GM23338 (cell line): ENCODE data around the gene GADL1. TPM values are rescaled to one million over a fixed set of nuclear protein-coding genes. Genes with fewer than 3 reads are reported as not detected.

Source experiments
- ATAC-seq: fragments of 200-7000 bp; cut with Tn5 transposase; 3 replicates; pipeline ENCODE4 v1.9.1; 2020
- DNase-seq: peaks from one replicate; pipeline ENCODE4 v3.0.0-alpha.2; 2015; ENCODE audit warnings: low spot score
- H2AFZ ChIP-seq: fragments of 200-600 bp; sonication (generic); 2 replicates; pipeline ENCODE4 v1.8.0; 2016; ENCODE audit warnings: antibody characterized with exemption, mild to moderate bottlenecking, moderate library complexity
- H3F3A ChIP-seq: fragments of 200-600 bp; sonication (generic); replicated peaks from 2 replicates; pipeline ENCODE4 v1.8.0; 2017; ENCODE audit warnings: antibody characterized with exemption, mixed run types, low read depth
- H3K27ac ChIP-seq: fragments of 200-600 bp; sonication (generic); 2 replicates; pipeline ENCODE4 v1.6.1; 2016; ENCODE audit warnings: low read depth
- H3K27me3 ChIP-seq: fragments of 200-600 bp; sonication (generic); 2 replicates; pipeline ENCODE4 v1.8.0; 2016; ENCODE audit warnings: mild to moderate bottlenecking, mixed run types, moderate library complexity; ENCODE audit not compliant: insufficient read depth
- H3K36me3 ChIP-seq: fragments of 200-600 bp; sonication (generic); 2 replicates; pipeline ENCODE4 v1.8.0; 2016; ENCODE audit warnings: mild to moderate bottlenecking; ENCODE audit not compliant: insufficient read depth
- H3K4me1 ChIP-seq: fragments of 200-600 bp; sonication (generic); 2 replicates; pipeline ENCODE4 v1.8.0; 2016; ENCODE audit warnings: mild to moderate bottlenecking, moderate library complexity; ENCODE audit not compliant: insufficient read depth
- H3K4me2 ChIP-seq: fragments of 200-600 bp; sonication (generic); 2 replicates; pipeline ENCODE4 v1.7.1; 2017; ENCODE audit warnings: mixed run types
- H3K4me3 ChIP-seq: fragments of 200-600 bp; sonication (generic); 2 replicates; pipeline ENCODE4 v1.6.1; 2016; ENCODE audit warnings: mixed run types
- H3K79me2 ChIP-seq: fragments of 200-600 bp; sonication (generic); replicated peaks from 2 replicates; pipeline ENCODE4 v1.8.0; 2017; ENCODE audit warnings: mild to moderate bottlenecking; ENCODE audit not compliant: insufficient read depth
- H3K9me2 ChIP-seq: fragments of 200-600 bp; sonication (generic); 2 replicates; pipeline ENCODE4 v1.8.0; 2017; ENCODE audit not compliant: insufficient read depth
- H4K20me1 ChIP-seq: fragments of 200-600 bp; sonication (generic); replicated peaks from 2 replicates; pipeline ENCODE4 v1.8.0; 2017; ENCODE audit warnings: mild to moderate bottlenecking; ENCODE audit not compliant: insufficient read depth
- H3K27ac Mint-ChIP-seq: 2 replicates; pipeline ENCODE4 v1.8.0; 2020; ENCODE audit warnings: inconsistent platforms, mild to moderate bottlenecking, moderate library complexity, mixed read lengths
- H3K27me3 Mint-ChIP-seq: 3 replicates; pipeline ENCODE4 v1.8.0; 2022; ENCODE audit warnings: low read depth, mild to moderate bottlenecking, moderate library complexity, mixed read lengths, inconsistent platforms; ENCODE audit not compliant: insufficient read depth, poor library complexity
- H3K36me3 Mint-ChIP-seq: 3 replicates; pipeline ENCODE4 v1.8.0; 2021; ENCODE audit warnings: low read depth, mild to moderate bottlenecking, inconsistent platforms, moderate library complexity, mixed read lengths
- H3K4me1 Mint-ChIP-seq: 3 replicates; pipeline ENCODE4 v1.8.0; 2020; ENCODE audit warnings: mild to moderate bottlenecking, inconsistent platforms, mixed read lengths
- H3K4me3 Mint-ChIP-seq: 3 replicates; pipeline ENCODE4 v1.8.0; 2021; ENCODE audit warnings: moderate library complexity, mild to moderate bottlenecking, inconsistent platforms, mixed read lengths
- H3K9me3 Mint-ChIP-seq: 3 replicates; pipeline ENCODE4 v1.8.0; 2020; ENCODE audit warnings: moderate library complexity, mild to moderate bottlenecking, inconsistent platforms, mixed read lengths
- JUNB ChIP-seq: IDR thresholded peaks from one replicate; pipeline ENCODE4 v1.6.1; 2016; ENCODE audit warnings: antibody characterized with exemption; ENCODE audit not compliant: unreplicated experiment
- polyA plus RNA-seq: library from polyadenylated mRNA; unstranded; fragments of >200 nt; fragmentation: Nextera tagmentation; extraction: Ambion mirVana; gene quantifications from 2 replicates; pipeline ENCODE4 v1.2.1, GENCODE V29; 2016
- total RNA-seq: library from RNA; depleted of rRNA; stranded (reverse); fragments of >200 nt; shearing (Covaris generic); gene quantifications from 2 replicates; pipeline ENCODE4 v1.2.3, GENCODE V29; 2014
- TF ChIP-seq, protein P1 (sequence below): IDR thresholded peaks from one replicate; pipeline ENCODE4 v1.6.1; 2018; ENCODE audit warnings: antibody characterized with exemption; ENCODE audit not compliant: unreplicated experiment
- TF ChIP-seq, protein P2 (sequence below): IDR thresholded peaks from 2 replicates; pipeline ENCODE4 v1.6.1; 2016; ENCODE audit warnings: antibody characterized with exemption
- TF ChIP-seq, protein P3 (sequence below): fragments of 250-450 bp; sonication (Bioruptor Pico); IDR thresholded peaks from 2 replicates; pipeline ENCODE4 v1.5.0; 2020; ENCODE audit warnings: mild to moderate bottlenecking, moderate library complexity
- TF ChIP-seq, protein P4 (sequence below), 2 experiments: fragments of 200-600 bp in 1 of 2; sonication (generic) in 1 of 2; conservative IDR thresholded peaks; 2 replicates each; pipeline versions ENCODE4 v1.5.1 to v1.6.1; 2016 to 2017; ENCODE audit warnings: antibody characterized with exemption in 2 of 2, low read depth in 2 of 2, mild to moderate bottlenecking in 2 of 2, moderate library complexity in 1 of 2

Gene GADL1
- total and polyA plus RNA-seq, 2 experiments from 2014 or later, result 0.35 to 0.50 TPM

DNA sequence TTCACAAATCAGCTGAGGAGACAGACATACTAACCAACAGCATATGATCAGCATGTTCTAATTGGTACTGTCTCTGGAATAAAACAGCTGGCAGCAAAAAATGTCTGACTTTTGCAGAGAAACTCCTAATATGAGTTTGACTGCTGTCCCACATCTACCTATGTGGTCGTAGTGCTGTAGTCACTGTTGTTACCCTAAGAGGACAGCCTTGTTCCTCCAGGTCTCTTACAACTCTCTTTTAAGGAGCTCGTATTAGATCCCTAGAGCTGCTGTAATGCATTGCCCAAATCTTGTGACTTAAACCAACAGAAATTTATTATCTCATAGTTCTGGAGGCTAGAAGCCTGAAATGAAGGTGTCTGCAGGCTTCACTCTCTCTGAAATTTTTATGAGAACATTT is 195.9 kb downstream of the GADL1 start:
- Mint-ChIP-seq H3K4me1 (peaks cover 33% of the 10 kb centered on the region), H3K27me3 (peaks cover 2% of the 10 kb centered on the region), H3K36me3 (peaks cover 42% of the 10 kb centered on the region), H3K9me3 (peaks cover 27% of the 10 kb centered on the region), H3K27ac (no peak overlapping the region), H3K4me3 (no peak overlapping the region)
- Histone ChIP-seq H3K4me2 (no peak overlapping the region), H2AFZ (no peak overlapping the region), H3F3A (0 out of 2 replicates have a peak, but pooled peaks cover 5% of the 10 kb centered on the region), H3K27me3 (no peaks in the 10 kb centered on the region), H3K79me2 (no peaks in the 10 kb centered on the region), H4K20me1 (no peaks in the 10 kb centered on the region), H3K27ac (no peak overlapping the region), H3K4me1 (peaks cover 30% of the 10 kb centered on the region), H3K9me2 (peaks cover 12% of the 10 kb centered on the region; the same call in 1 of the 2 replicates), H3K36me3 (peaks cover 4% of the 10 kb centered on the region), H3K4me3 (no peak overlapping the region)
- DNase-seq (no peak), ATAC-seq (no peak)
- TF ChIP-seq, protein P1, sequence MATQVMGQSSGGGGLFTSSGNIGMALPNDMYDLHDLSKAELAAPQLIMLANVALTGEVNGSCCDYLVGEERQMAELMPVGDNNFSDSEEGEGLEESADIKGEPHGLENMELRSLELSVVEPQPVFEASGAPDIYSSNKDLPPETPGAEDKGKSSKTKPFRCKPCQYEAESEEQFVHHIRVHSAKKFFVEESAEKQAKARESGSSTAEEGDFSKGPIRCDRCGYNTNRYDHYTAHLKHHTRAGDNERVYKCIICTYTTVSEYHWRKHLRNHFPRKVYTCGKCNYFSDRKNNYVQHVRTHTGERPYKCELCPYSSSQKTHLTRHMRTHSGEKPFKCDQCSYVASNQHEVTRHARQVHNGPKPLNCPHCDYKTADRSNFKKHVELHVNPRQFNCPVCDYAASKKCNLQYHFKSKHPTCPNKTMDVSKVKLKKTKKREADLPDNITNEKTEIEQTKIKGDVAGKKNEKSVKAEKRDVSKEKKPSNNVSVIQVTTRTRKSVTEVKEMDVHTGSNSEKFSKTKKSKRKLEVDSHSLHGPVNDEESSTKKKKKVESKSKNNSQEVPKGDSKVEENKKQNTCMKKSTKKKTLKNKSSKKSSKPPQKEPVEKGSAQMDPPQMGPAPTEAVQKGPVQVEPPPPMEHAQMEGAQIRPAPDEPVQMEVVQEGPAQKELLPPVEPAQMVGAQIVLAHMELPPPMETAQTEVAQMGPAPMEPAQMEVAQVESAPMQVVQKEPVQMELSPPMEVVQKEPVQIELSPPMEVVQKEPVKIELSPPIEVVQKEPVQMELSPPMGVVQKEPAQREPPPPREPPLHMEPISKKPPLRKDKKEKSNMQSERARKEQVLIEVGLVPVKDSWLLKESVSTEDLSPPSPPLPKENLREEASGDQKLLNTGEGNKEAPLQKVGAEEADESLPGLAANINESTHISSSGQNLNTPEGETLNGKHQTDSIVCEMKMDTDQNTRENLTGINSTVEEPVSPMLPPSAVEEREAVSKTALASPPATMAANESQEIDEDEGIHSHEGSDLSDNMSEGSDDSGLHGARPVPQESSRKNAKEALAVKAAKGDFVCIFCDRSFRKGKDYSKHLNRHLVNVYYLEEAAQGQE, result no peak
- TF ChIP-seq JUNB, result no peak
- TF ChIP-seq, protein P2, sequence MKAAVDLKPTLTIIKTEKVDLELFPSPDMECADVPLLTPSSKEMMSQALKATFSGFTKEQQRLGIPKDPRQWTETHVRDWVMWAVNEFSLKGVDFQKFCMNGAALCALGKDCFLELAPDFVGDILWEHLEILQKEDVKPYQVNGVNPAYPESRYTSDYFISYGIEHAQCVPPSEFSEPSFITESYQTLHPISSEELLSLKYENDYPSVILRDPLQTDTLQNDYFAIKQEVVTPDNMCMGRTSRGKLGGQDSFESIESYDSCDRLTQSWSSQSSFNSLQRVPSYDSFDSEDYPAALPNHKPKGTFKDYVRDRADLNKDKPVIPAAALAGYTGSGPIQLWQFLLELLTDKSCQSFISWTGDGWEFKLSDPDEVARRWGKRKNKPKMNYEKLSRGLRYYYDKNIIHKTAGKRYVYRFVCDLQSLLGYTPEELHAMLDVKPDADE, result no peak
- TF ChIP-seq, protein P3, sequence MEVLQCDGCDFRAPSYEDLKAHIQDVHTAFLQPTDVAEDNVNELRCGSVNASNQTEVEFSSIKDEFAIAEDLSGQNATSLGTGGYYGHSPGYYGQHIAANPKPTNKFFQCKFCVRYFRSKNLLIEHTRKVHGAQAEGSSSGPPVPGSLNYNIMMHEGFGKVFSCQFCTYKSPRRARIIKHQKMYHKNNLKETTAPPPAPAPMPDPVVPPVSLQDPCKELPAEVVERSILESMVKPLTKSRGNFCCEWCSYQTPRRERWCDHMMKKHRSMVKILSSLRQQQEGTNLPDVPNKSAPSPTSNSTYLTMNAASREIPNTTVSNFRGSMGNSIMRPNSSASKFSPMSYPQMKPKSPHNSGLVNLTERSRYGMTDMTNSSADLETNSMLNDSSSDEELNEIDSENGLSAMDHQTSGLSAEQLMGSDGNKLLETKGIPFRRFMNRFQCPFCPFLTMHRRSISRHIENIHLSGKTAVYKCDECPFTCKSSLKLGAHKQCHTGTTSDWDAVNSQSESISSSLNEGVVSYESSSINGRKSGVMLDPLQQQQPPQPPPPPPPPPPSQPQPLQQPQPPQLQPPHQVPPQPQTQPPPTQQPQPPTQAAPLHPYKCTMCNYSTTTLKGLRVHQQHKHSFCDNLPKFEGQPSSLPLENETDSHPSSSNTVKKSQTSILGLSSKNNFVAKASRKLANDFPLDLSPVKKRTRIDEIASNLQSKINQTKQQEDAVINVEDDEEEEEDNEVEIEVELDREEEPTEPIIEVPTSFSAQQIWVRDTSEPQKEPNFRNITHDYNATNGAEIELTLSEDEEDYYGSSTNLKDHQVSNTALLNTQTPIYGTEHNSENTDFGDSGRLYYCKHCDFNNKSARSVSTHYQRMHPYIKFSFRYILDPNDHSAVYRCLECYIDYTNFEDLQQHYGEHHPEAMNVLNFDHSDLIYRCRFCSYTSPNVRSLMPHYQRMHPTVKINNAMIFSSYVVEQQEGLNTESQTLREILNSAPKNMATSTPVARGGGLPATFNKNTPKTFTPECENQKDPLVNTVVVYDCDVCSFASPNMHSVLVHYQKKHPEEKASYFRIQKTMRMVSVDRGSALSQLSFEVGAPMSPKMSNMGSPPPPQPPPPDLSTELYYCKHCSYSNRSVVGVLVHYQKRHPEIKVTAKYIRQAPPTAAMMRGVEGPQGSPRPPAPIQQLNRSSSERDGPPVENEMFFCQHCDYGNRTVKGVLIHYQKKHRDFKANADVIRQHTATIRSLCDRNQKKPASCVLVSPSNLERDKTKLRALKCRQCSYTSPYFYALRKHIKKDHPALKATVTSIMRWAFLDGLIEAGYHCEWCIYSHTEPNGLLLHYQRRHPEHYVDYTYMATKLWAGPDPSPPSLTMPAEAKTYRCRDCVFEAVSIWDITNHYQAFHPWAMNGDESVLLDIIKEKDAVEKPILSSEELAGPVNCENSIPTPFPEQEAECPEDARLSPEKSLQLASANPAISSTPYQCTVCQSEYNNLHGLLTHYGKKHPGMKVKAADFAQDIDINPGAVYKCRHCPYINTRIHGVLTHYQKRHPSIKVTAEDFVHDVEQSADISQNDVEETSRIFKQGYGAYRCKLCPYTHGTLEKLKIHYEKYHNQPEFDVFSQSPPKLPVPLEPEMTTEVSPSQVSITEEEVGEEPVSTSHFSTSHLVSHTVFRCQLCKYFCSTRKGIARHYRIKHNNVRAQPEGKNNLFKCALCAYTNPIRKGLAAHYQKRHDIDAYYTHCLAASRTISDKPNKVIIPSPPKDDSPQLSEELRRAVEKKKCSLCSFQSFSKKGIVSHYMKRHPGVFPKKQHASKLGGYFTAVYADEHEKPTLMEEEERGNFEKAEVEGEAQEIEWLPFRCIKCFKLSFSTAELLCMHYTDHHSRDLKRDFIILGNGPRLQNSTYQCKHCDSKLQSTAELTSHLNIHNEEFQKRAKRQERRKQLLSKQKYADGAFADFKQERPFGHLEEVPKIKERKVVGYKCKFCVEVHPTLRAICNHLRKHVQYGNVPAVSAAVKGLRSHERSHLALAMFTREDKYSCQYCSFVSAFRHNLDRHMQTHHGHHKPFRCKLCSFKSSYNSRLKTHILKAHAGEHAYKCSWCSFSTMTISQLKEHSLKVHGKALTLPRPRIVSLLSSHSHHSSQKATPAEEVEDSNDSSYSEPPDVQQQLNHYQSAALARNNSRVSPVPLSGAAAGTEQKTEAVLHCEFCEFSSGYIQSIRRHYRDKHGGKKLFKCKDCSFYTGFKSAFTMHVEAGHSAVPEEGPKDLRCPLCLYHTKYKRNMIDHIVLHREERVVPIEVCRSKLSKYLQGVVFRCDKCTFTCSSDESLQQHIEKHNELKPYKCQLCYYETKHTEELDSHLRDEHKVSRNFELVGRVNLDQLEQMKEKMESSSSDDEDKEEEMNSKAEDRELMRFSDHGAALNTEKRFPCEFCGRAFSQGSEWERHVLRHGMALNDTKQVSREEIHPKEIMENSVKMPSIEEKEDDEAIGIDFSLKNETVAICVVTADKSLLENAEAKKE (CRISPR knock-in tag), result no peak
- TF ChIP-seq, protein P4, sequence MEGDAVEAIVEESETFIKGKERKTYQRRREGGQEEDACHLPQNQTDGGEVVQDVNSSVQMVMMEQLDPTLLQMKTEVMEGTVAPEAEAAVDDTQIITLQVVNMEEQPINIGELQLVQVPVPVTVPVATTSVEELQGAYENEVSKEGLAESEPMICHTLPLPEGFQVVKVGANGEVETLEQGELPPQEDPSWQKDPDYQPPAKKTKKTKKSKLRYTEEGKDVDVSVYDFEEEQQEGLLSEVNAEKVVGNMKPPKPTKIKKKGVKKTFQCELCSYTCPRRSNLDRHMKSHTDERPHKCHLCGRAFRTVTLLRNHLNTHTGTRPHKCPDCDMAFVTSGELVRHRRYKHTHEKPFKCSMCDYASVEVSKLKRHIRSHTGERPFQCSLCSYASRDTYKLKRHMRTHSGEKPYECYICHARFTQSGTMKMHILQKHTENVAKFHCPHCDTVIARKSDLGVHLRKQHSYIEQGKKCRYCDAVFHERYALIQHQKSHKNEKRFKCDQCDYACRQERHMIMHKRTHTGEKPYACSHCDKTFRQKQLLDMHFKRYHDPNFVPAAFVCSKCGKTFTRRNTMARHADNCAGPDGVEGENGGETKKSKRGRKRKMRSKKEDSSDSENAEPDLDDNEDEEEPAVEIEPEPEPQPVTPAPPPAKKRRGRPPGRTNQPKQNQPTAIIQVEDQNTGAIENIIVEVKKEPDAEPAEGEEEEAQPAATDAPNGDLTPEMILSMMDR (conservative IDR thresholded peaks at IDR 0.05; ENCODE audit: low read depth in 2 of 2), result no peak
